Activated CD4-positive, alpha-beta T cell treated with anti-CD3 and anti-CD28 coated beads for 1 hour (primary cell): Measurements from ENCODE around the gene ADGRD2.

Experiments used
- DNase-seq: peaks from one replicate; pipeline ENCODE4 v3.0.0-alpha.2; 2020

The ADGRD2 gene

GRCh38 chr9:124514125-124514524 lies 63.9 kb downstream of the ADGRD2 start:
- no peak for DNase-seq

GRCh38 chr9:124514874-124515273 lies 64.6 kb downstream of the ADGRD2 start:
- no peak for DNase-seq

GRCh38 chr9:124517600-124517999 lies 67.3 kb downstream of the ADGRD2 start:
- no peak for DNase-seq

- DNase-seq = no peak
These were observed 67.9 kb downstream of the ADGRD2 start for GRCh38 chr9:124518116-124518515.

GRCh38 chr9:124520206-124520596 lies 70.0 kb downstream of the ADGRD2 start:
- DNase-seq = no peak

GRCh38 chr9:124521142-124521541 lies 70.9 kb downstream of the ADGRD2 start:
- DNase-seq = no peak

- DNase-seq = no peak
These were observed 72.2 kb downstream of the ADGRD2 start for GRCh38 chr9:124522121-124523098.

GRCh38 chr9:124526174-124526573 lies 75.9 kb downstream of the ADGRD2 start:
- no peak for DNase-seq

GRCh38 chr9:124527781-124528180 lies 77.5 kb downstream of the ADGRD2 start:
- DNase-seq = no peak
